Pancreas (tissue), 10 donors: ENCODE measurements around the gene SRSF9. TPM values are rescaled to one million over a fixed set of nuclear protein-coding genes. Genes with fewer than 3 reads are reported as not detected.

Experiments used
- ATAC-seq, 4 donors: fragments of 200-7000 bp; cut with Tn5 transposase; one replicate each; pipeline versions ENCODE4 v1.8.0 to v1.9.1; 2020; ENCODE audit warnings: mild to moderate bottlenecking in 4 of 4, moderate library complexity in 4 of 4
- DNase-seq, 6 donors: peaks; one replicate each; pipeline ENCODE4 v3.0.0-alpha.2; 2020
- FAIRE-seq: peaks from 2 replicates; lab custom pipeline; 2012; peaks lifted over from hg19 to GRCh38; lab: Jason Lieb, UNC
- H3K27ac ChIP-seq, 4 donors: fragments of 200-600 bp; sonication (generic); 1 replicate in 3 of 4; 2 replicates in 1 of 4; pipeline versions ENCODE4 v1.5.0 to v1.8.0; 2020
- H3K27me3 ChIP-seq, 4 donors: fragments of 200-600 bp; one replicate each; pipeline ENCODE4 v1.8.0; 2021
- H3K36me3 ChIP-seq, 3 donors: fragments of 200-600 bp; sonication (generic) in 1 of 3; one replicate each; pipeline versions ENCODE4 v1.5.0 to v1.8.0; 2020 to 2021
- H3K4me1 ChIP-seq, 3 donors: fragments of 200-600 bp; one replicate each; pipeline ENCODE4 v1.8.0; 2021
- H3K4me3 ChIP-seq, 4 donors: fragments of 200-600 bp; sonication (generic) in 2 of 4; one replicate each; pipeline versions ENCODE4 v1.5.0 to v1.8.0; 2020 to 2021
- H3K9me3 ChIP-seq, 4 donors: fragments of 200-600 bp; one replicate each; pipeline ENCODE4 v1.8.0; 2021
- CTCF ChIP-seq, 4 donors: fragments of 200-600 bp; sonication (generic) in 3 of 4; IDR thresholded peaks; one replicate each; pipeline versions ENCODE4 v1.5.0 to v1.8.0; 2021; ENCODE audit warnings: antibody characterized with exemption in 4 of 4
- WGBS, 2 donors: extraction: QIAGEN DNeasy Blood & Tissue Kit; methylation state at CpG; one replicate each; pipeline ENCODE4 v1.1.7; 2013; 5-methylcytosine and 5-hydroxymethylcytosine counted together
- intact Hi-C, 3 donors: fragments of 100-400 bp; cut with DNase I; formaldehyde crosslinking; loops; one replicate each; pipeline versions ENCODE4 v1.11.1 to v1.14.2; 2022
- polyA plus RNA-seq, 2 donors: library from polyadenylated mRNA; stranded (reverse); fragments of 200-250 nt; gene quantifications; one replicate each; pipeline ENCODE4 v1.2.3, GENCODE V29; 2013
- total RNA-seq, 6 donors: library from RNA; stranded (reverse); fragmentation: NEBNext Ultra II Directional in 4 of 6; extraction: Animal tissue kit (Norgen Biotek cat#: 25700) in 4 of 6; gene quantifications; one replicate each; pipeline versions ENCODE4 v1.2.1 to v1.2.4, GENCODE V29; 2021 to 2023
- donor health status: healthy with polysubstance abuse.
- donor health status: DM: no; HTN: no; CAD: no; lungs with moderate emphysema.
- donor health status: DM: no; HTN: no; CAD: no.
- donor health status: control.
- donor health status: control.
- donor health status: Bipolar disorder and iron deficiency.
- donor health status: DM: yes; HTN: yes; CAD: no.
- donor health status: DM: no; HTN: no; CAD: no.
- donor health status: DM: no; HTN: no; CAD: no.
- donor health status: DM: yes; HTN: yes; CAD: no.

The SRSF9 gene
- total and polyA plus RNA-seq, 8 donors: 50.9 to 103 (median 79.5) TPM

- Histone ChIP-seq H3K27ac (no peak overlapping the region), H3K4me3 (no peak overlapping the region), H3K36me3 (no peaks in the 10 kb centered on the region), H3K27me3 (no peaks in the 10 kb centered on the region), H3K4me1 (no peaks in the 10 kb centered on the region), H3K9me3 (no peaks in the 10 kb centered on the region)
- no peak for DNase-seq
- intact Hi-C loops: loop anchor here in 1 of 3 donors (10.0 kb wide), 1 partner anchor 64 kb away; the partner anchor contains the start of gene MSI1
- no peak for ATAC-seq
- no peak for TF ChIP-seq CTCF (IDR thresholded peaks at IDR 0.05)
- 61 to 74% methylated on average over 8 of the region's 8 CpGs for WGBS, 2 donors
- no peak for FAIRE-seq
These were observed 40.8 kb downstream of the SRSF9 start for GRCh38 chr12:120428597-120429229.

GRCh38 chr12:120425797-120426196, 43.8 kb downstream of the SRSF9 start:
- no peaks in the 10 kb centered on the region for H3K4me1 ChIP-seq
- H3K27ac ChIP-seq: no peak overlapping the region
- H3K4me3 ChIP-seq: no peak overlapping the region
- no peaks in the 10 kb centered on the region for H3K9me3 ChIP-seq
- H3K36me3 ChIP-seq: no peaks in the 10 kb centered on the region
- 63 to 72% methylated on average over 3 of the region's 3 CpGs for WGBS, 2 donors
- no peaks in the 10 kb centered on the region for H3K27me3 ChIP-seq
- no peak for TF ChIP-seq CTCF (IDR thresholded peaks at IDR 0.05)
- no peak for DNase-seq
- ATAC-seq: no peak
- FAIRE-seq: no peak
- intact Hi-C loops: loop anchor here in 1 of 3 donors (10.0 kb wide), 1 partner anchor 61 kb away; the partner anchor contains the start of gene MSI1

DNA sequence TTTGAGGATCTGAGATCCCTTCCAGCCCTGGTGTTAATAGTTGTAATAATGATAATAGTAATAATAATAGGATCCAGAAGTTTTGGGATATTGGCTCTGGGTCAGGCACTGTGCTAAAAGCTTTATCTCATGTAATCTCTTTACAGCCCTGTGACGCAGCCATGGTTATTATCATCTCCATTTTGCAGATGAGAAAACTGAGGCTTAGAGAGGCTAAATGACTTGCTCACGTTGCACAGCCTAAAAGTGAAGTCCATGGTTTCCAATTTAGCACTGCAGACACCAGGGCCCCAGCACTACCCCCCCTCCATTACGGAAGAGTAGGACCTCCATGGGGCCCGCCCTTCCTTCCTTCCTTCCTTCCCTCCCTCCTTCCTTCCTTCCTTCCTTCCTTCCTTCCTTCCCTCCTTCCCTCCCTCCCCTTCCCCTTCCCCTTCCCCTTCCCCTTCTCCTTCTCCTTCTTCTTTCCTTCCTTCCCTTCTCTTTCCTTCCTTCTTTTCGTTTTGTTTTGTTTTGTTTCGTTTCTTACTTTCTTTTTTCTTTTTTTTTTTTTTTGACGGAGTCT, 46.6 kb downstream of the SRSF9 start:
- Histone ChIP-seq H3K27ac (no peak overlapping the region), H3K4me3 (no peak overlapping the region), H3K9me3 (no peaks in the 10 kb centered on the region), H3K36me3 (no peaks in the 10 kb centered on the region), H3K27me3 (no peaks in the 10 kb centered on the region), H3K4me1 (no peaks in the 10 kb centered on the region)
- no peak for TF ChIP-seq CTCF (IDR thresholded peaks at IDR 0.05)
- DNase-seq: no peak
- 76 to 80% methylated on average over 7 of the region's 7 CpGs for WGBS, 2 donors
- FAIRE-seq: no peak
- no peak for ATAC-seq
- intact Hi-C loops: loop anchor here in 1 of 3 donors (10.0 kb wide), 1 partner anchor 58 kb away; the partner anchor contains the start of gene MSI1

- intact Hi-C loops: loop anchor here in 1 of 3 donors (10.0 kb wide), 1 partner anchor 57 kb away; the partner anchor contains the start of gene MSI1
- TF ChIP-seq CTCF (IDR thresholded peaks at IDR 0.05): no peak
- no peaks in the 10 kb centered on the region for H3K4me1 ChIP-seq
- ATAC-seq: no peak
- no peak overlapping the region for H3K4me3 ChIP-seq
- no peaks in the 10 kb centered on the region for H3K27me3 ChIP-seq
- no peak for DNase-seq
- no peak overlapping the region for H3K27ac ChIP-seq
- no peaks in the 10 kb centered on the region for H3K9me3 ChIP-seq
- H3K36me3 ChIP-seq: no peaks in the 10 kb centered on the region
- FAIRE-seq: no peak
- WGBS, 2 donors: 79 to 94% methylated on average over 4 of the region's 4 CpGs
These were observed 47.8 kb downstream of the SRSF9 start for GRCh38 chr12:120421701-120422100.
